A549 treated with ZK216348 at 1 μM for 4 hours (cell line): ENCODE data around the gene CLC. TPM values are rescaled to one million over a fixed set of nuclear protein-coding genes. Genes with fewer than 3 reads are reported as not detected.

Experiments
- total RNA-seq: library from RNA; stranded (reverse); fragments of 200-300 nt; extraction: Qiagen RNA extraction; gene quantifications from 5 replicates; pipeline ENCODE4 v1.2.3, GENCODE V29; 2022; ENCODE audit warnings: low read depth

CLC gene
- total RNA-seq: not detected in 5 replicates

GRCh38 chr19:39737891-39738290 is at the start of gene CLC:
Gene CLC (minus strand): TSS chr19:39738029. CDS start chr19:39737952, 77 bp downstream.

GRCh38 chr19:39778763-39779162 is 40.9 kb upstream of the CLC start, which contains the start of gene LEUTX:
Gene LEUTX (plus strand): TSS chr19:39778854. CDS start chr19:39778921, 67 bp downstream.

GRCh38 chr19:39704181-39705044 is 33.4 kb downstream of the CLC start, which contains the start of gene LGALS14:
Gene LGALS14 (plus strand): TSS chr19:39704481. CDS start chr19:39704529, 48 bp downstream.

Other genes with a start within 250 kb of the CLC start
- gene DLL3, start 239.1 kb downstream of the CLC start, total RNA-seq: 7.4 to 12.3 TPM (median 10.9 TPM) in 5 replicates
- not detected in 5 replicates for gene SELENOV, start 222.9 kb downstream of the CLC start, total RNA-seq
- gene EID2B, start 205.2 kb downstream of the CLC start, total RNA-seq: 5.0 to 10.8 TPM (median 10.0 TPM) in 5 replicates
- gene EID2, start 197.9 kb downstream of the CLC start, total RNA-seq: 36.7 to 52.9 TPM (median 46.4 TPM) in 5 replicates
- not detected in 5 replicates for gene LGALS13, start 135.5 kb downstream of the CLC start, total RNA-seq
- not detected in 5 replicates for gene LGALS16, start 82.1 kb downstream of the CLC start, total RNA-seq
- gene LGALS14, start 33.5 kb downstream of the CLC start, total RNA-seq: not detected in 5 replicates
- not detected in 5 replicates for gene LEUTX, start 40.8 kb upstream of the CLC start, total RNA-seq
- gene DYRK1B, start 96.1 kb upstream of the CLC start, total RNA-seq: 15.8 to 24.4 TPM (median 22.7 TPM) in 5 replicates
- 661 to 722 TPM (median 675 TPM) in 5 replicates for gene FBL, start 108.3 kb upstream of the CLC start, total RNA-seq
- gene FCGBP, start 196.6 kb upstream of the CLC start, total RNA-seq: 0.22 to 1.3 TPM (median 0.90 TPM) in 5 replicates
- gene PSMC4, start 233.1 kb upstream of the CLC start, total RNA-seq: 252 to 318 TPM (median 273 TPM) in 5 replicates